CD4-positive, alpha-beta T cell (primary cell): ENCODE measurements around the gene NES. TPM values are rescaled to one million over a fixed set of nuclear protein-coding genes. Genes with fewer than 3 reads are reported as not detected.
A peak's percentile ranks its signal among the peaks of the same experiment; 100 is the strongest.

ENCODE experiments used
- ATAC-seq: fragments of 200-7000 bp; cut with Tn5 transposase; one replicate; pipeline ENCODE4 v1.10.0; 2022; ENCODE audit warnings: mild to moderate bottlenecking; ENCODE audit not compliant: poor library complexity
- CTCF ChIA-PET: fragments of 350-600 bp; sonication (Branson Sonifier 250); formaldehyde crosslinking; loops from one replicate; lab custom pipeline; 2021; ENCODE audit warnings: antibody characterized with exemption, inconsistent platforms; lab: Charles Lee
- POLR2A ChIA-PET: fragments of 350-600 bp; sonication (Branson Sonifier 250); formaldehyde crosslinking; loops from one replicate; lab custom pipeline; 2021; ENCODE audit warnings: antibody characterized with exemption, inconsistent platforms; lab: Charles Lee
- DNase-seq, 14 experiments: peaks; one replicate each; pipeline ENCODE4 v3.0.0-alpha.2; 2013 to 2020; ENCODE audit warnings: mixed read lengths in 2 of 14
- H3K27ac ChIP-seq, 2 donors: one replicate each; pipeline versions ENCODE4 v1.5.1 to v1.7.0; 2013; ENCODE audit warnings: low read length in 2 of 2, low read depth in 1 of 2, mild to moderate bottlenecking in 1 of 2
- H3K27me3 ChIP-seq, 2 experiments: 1 replicate in 1 of 2; 2 replicates in 1 of 2; pipeline versions ENCODE4 v1.6.1 to v1.7.0; 2013; ENCODE audit warnings: low read length in 2 of 2, control low read depth in 1 of 2, mild to moderate bottlenecking in 1 of 2, moderate library complexity in 1 of 2; ENCODE audit not compliant: insufficient read depth in 2 of 2, control insufficient read depth in 1 of 2
- H3K36me3 ChIP-seq: one replicate; pipeline ENCODE4 v1.6.1; 2013; ENCODE audit warnings: low read length, control low read depth; ENCODE audit not compliant: insufficient read depth
- H3K4me1 ChIP-seq: one replicate; pipeline ENCODE4 v1.6.1; 2013; ENCODE audit warnings: low read length, control low read depth; ENCODE audit not compliant: insufficient read depth
- H3K4me3 ChIP-seq: one replicate; pipeline ENCODE4 v1.5.1; 2013; ENCODE audit warnings: mild to moderate bottlenecking, low read length, moderate library complexity
- H3K9me3 ChIP-seq, 2 experiments: 1 replicate in 1 of 2; 2 replicates in 1 of 2; pipeline versions ENCODE4 v1.6.1 to v1.7.0; 2013; ENCODE audit warnings: low read length in 2 of 2, mild to moderate bottlenecking in 2 of 2, control low read depth in 1 of 2, moderate library complexity in 1 of 2; ENCODE audit not compliant: control insufficient read depth in 1 of 2, insufficient read depth in 1 of 2
- H3K27ac Mint-ChIP-seq: one replicate; pipeline ENCODE4 v1.8.0; 2020; ENCODE audit warnings: mixed read lengths
- H3K27me3 Mint-ChIP-seq: one replicate; pipeline ENCODE4 v1.8.0; 2021; ENCODE audit warnings: mixed read lengths
- H3K36me3 Mint-ChIP-seq: one replicate; pipeline ENCODE4 v1.8.0; 2021; ENCODE audit warnings: low read depth, mixed read lengths
- H3K4me1 Mint-ChIP-seq: one replicate; pipeline ENCODE4 v1.8.0; 2021; ENCODE audit warnings: low read depth, mixed read lengths
- H3K4me3 Mint-ChIP-seq: one replicate; pipeline ENCODE4 v1.8.0; 2020; ENCODE audit warnings: mild to moderate bottlenecking, mixed read lengths
- H3K9me3 Mint-ChIP-seq: one replicate; pipeline ENCODE4 v1.8.0; 2020; ENCODE audit warnings: mixed read lengths
- intact Hi-C, 2 experiments: fragments of 100-400 bp; cut with DNase I in 1 of 2; cut with micrococcal nuclease in 1 of 2; formaldehyde crosslinking; loops; one replicate each; pipeline versions ENCODE4 v1.15.1 to v1.9.0; 2023 to 2025; cut with DNase I, micrococcal nuclease
- total RNA-seq, 174 experiments: library from RNA in 2 of 174; stranded (reverse) in 2 of 174; gene quantifications; one replicate each; pipeline ENCODE4 v1.2.3 and lab custom pipeline; 2021 to 2026
- TF ChIP-seq, protein P1 (sequence below): fragments of 200-600 bp; IDR thresholded peaks from one replicate; pipeline ENCODE4 v1.8.0; 2022; ENCODE audit warnings: antibody characterized with exemption, mild to moderate bottlenecking

NES gene
- total RNA-seq, 2 experiments from 2014 or later, result not detected

DNA sequence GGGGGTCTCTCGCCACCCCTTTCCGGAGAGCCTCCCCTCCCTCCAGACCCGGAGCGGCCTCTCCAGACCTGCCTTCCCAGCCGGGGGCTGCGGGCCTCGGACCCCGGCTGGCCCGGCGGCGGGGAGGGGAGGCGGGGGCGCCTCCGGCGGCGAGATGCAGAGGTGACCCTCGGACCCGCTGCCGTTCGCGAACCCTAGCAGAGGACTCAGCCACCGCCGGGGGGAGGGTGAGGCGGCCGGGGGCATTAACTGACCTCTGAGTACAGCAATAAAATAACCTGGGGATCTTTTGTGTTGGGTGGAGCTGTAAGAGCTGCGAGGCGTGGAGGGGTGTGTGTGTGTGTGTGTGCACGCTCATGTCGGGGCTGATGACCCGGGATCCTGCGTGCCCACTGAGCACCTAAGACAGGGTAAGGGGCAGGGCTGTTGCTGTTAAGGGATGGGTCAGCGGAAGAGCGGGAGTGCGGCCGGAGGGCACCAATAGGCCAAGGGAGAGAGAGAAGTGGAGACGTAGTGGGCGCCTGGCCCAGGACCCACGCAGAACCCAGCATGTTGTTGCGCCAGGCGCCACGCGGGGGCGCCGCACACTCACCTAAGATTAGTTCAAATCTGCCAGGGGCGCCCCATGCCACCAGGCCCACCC, 51.6 kb downstream of the NES start:
- ATAC-seq (peak; percentile 78), DNase-seq (peak; percentile 54 to 84 (median 64))
- TF ChIP-seq, protein P1, sequence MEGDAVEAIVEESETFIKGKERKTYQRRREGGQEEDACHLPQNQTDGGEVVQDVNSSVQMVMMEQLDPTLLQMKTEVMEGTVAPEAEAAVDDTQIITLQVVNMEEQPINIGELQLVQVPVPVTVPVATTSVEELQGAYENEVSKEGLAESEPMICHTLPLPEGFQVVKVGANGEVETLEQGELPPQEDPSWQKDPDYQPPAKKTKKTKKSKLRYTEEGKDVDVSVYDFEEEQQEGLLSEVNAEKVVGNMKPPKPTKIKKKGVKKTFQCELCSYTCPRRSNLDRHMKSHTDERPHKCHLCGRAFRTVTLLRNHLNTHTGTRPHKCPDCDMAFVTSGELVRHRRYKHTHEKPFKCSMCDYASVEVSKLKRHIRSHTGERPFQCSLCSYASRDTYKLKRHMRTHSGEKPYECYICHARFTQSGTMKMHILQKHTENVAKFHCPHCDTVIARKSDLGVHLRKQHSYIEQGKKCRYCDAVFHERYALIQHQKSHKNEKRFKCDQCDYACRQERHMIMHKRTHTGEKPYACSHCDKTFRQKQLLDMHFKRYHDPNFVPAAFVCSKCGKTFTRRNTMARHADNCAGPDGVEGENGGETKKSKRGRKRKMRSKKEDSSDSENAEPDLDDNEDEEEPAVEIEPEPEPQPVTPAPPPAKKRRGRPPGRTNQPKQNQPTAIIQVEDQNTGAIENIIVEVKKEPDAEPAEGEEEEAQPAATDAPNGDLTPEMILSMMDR, result peak; percentile 94
- Mint-ChIP-seq H3K36me3 (no peaks in the 10 kb centered on the region), H3K9me3 (no peaks in the 10 kb centered on the region), H3K27me3 (peaks cover 74% of the 10 kb centered on the region), H3K4me1 (peaks cover 6% of the 10 kb centered on the region), H3K4me3 (peak overlapping the region; percentile 86), H3K27ac (no peak overlapping the region)
- Histone ChIP-seq H3K27me3 (peaks cover 46 to 51% of the 10 kb centered on the region in 2 experiments), H3K4me3 (peak overlapping the region; percentile 40), H3K36me3 (no peaks in the 10 kb centered on the region), H3K27ac (no peak overlapping the region), H3K4me1 (peaks cover 25% of the 10 kb centered on the region), H3K9me3 (no peaks in the 10 kb centered on the region)
- intact Hi-C loops, result loop anchor here (1.0 to 5.0 kb wide), 4 partner anchors 32 to 101 kb away; partner anchors contain the start of gene NES (in 1 of the 2)
- CTCF ChIA-PET, result interaction anchor here (0.8 to 2.4 kb wide), 7 partner anchors 12 to 100 kb away, joined by 3 to 12 read pairs (median 6); partner anchors contain the start of gene BCAN
- POLR2A ChIA-PET, result interaction anchor here (0.8 kb wide), 1 partner anchor 125 kb away, joined by 3 read pairs; the partner anchor contains the start of gene MEF2D

DNA sequence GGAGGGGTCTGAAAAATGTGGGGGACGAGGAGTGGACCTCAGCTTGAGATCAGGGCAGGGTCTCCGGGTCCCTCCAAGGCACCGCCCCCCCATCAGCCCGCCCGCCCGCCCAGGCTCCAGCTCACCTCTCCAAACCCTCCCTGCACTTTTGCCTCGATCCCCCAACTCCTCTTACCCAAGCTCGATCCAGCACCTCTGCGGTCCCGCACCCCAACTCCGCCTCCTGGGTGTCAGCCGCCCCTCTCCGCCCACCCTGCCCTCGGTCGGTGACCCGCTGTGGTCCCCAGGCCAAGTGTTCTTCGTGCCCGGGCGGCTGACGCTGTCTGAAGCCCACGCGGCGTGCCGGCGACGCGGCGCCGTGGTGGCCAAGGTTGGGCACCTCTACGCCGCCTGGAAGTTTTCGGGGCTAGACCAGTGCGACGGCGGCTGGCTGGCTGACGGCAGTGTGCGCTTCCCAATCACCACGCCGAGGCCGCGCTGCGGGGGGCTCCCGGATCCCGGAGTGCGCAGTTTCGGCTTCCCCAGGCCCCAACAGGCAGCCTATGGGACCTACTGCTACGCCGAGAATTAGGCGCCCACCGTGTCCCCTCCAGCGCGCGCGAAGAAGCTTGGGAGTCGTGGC, 52.3 kb downstream of the NES start:
- TF ChIP-seq, protein P1, result no peak
- no peak overlapping the region for H3K27ac Mint-ChIP-seq

More for the DNA sequence above, 52.3 kb downstream of the NES start:
- H3K36me3 Mint-ChIP-seq, result no peaks in the 10 kb centered on the region
- Histone ChIP-seq H3K36me3 (no peaks in the 10 kb centered on the region), H3K9me3 (no peaks in the 10 kb centered on the region), H3K4me3 (peak overlapping the region; percentile 42), H3K27me3 (peaks cover 47 to 55% of the 10 kb centered on the region in 2 experiments), H3K27ac (no peak overlapping the region), H3K4me1 (peaks cover 25% of the 10 kb centered on the region)
- peaks cover 74% of the 10 kb centered on the region for H3K27me3 Mint-ChIP-seq
- peak overlapping the region; percentile 58 for H3K4me3 Mint-ChIP-seq
- intact Hi-C loops, result loop anchor here (2.0 to 5.0 kb wide), 2 partner anchors 52 to 100 kb away; partner anchors contain the start of gene NES (in 1 of the 2)
- DNase-seq (peak in 2 of 14 experiments; percentile 34 to 42), ATAC-seq (no peak)
- H3K9me3 Mint-ChIP-seq, result no peaks in the 10 kb centered on the region
- ChIA-PET POLR2A (interaction anchor here (0.7 to 1.4 kb wide), 8 partner anchors 32 to 168 kb away, joined by 3 to 5 read pairs (median 4); partner anchors contain the start of genes MEF2D and NAXE), CTCF (interaction anchor here (0.7 to 2.4 kb wide), 11 partner anchors 11 to 101 kb away, joined by 3 to 11 read pairs (median 5); partner anchors contain the start of genes BCAN and NAXE)
- H3K4me1 Mint-ChIP-seq, result peaks cover 6% of the 10 kb centered on the region
